ENCODE data around the gene MORN1.

- TF ChIP-seq ARNTL (CRISPR knock-in tag; IDR thresholded peaks at IDR 0.05; ENCODE audit: borderline replicate concordance, low read depth) (no peak), ZFP30 (CRISPR knock-in tag; IDR thresholded peaks at IDR 0.05) (no peak)
Measured at GRCh38 chr1:2303016-2303775, 88.2 kb downstream of the MORN1 start.
